HepG2 (cell line): Measurements from ENCODE around the gene ZNF385B. TPM values are rescaled to one million over a fixed set of nuclear protein-coding genes. Genes with fewer than 3 reads are reported as not detected.

Source experiments
- ATAC-seq: fragments of 200-7000 bp; cut with Tn5 transposase; 3 replicates; pipeline ENCODE4 v1.9.1; 2020; ENCODE audit warnings: mild to moderate bottlenecking, moderate library complexity
- BruUV-seq: library from RNA; stranded (reverse); fragments of 400-500 nt; replicated peaks from 2 replicates; lab custom pipeline; 2021; lab: Mats Ljungman, UMichigan
- CTCF ChIA-PET: fragments of 300-600 bp; formaldehyde crosslinking; extraction: SDS; loops from one replicate; lab custom pipeline; 2021; ENCODE audit warnings: low total read pairs, inconsistent platforms, low intra/inter-chr PET ratio; lab: Yijun Ruan, JAX
- POLR2A ChIA-PET: fragments of 350-600 bp; sonication (Branson Sonifier 250); formaldehyde crosslinking; loops from one replicate; lab custom pipeline; 2020; ENCODE audit warnings: antibody characterized with exemption, inconsistent platforms; lab: Yijun Ruan, JAX
- DNase-seq: peaks from one replicate; pipeline ENCODE4 v3.0.0-alpha.2; 2015; ENCODE audit warnings: low spot score
- FAIRE-seq: peaks from 3 replicates; lab custom pipeline; 2011; peaks lifted over from hg19 to GRCh38; lab: Jason Lieb, UNC
- H2AFZ ChIP-seq: one replicate; pipeline ENCODE4 v1.6.1; 2011; ENCODE audit warnings: low read length, inconsistent platforms
- H3K27ac ChIP-seq: fragments of 300-600 bp; 3 replicates; pipeline ENCODE4 v1.8.0; 2011; ENCODE audit warnings: mixed run types, mild to moderate bottlenecking, mixed read lengths, low read length, inconsistent platforms; ENCODE audit not compliant: insufficient read depth; ENCODE audit errors: extremely low read length
- H3K27me3 ChIP-seq, 2 experiments: fragments of 200-600 bp in 1 of 2; 2 replicates in 1 of 2; 3 replicates in 1 of 2; pipeline versions ENCODE4 v1.6.0 to v1.8.0; 2011; ENCODE audit warnings: low read length in 2 of 2, mild to moderate bottlenecking in 2 of 2, moderate library complexity in 2 of 2, inconsistent platforms in 1 of 2; ENCODE audit not compliant: insufficient read depth in 2 of 2, control insufficient read depth in 1 of 2
- H3K36me3 ChIP-seq, 2 experiments: fragments of 200-600 bp in 1 of 2; replicated peaks in 1 of 2; 2 replicates in 1 of 2; 3 replicates in 1 of 2; pipeline versions ENCODE4 v1.5.1 to v1.8.0; 2011; ENCODE audit warnings: low read length in 2 of 2, inconsistent platforms in 1 of 2; ENCODE audit not compliant: insufficient read depth in 2 of 2, control insufficient read depth in 1 of 2
- H3K4me1 ChIP-seq: 2 replicates; pipeline ENCODE4 v1.5.1; 2012; ENCODE audit warnings: low read length, inconsistent platforms; ENCODE audit not compliant: insufficient read depth
- H3K4me2 ChIP-seq: 2 replicates; pipeline ENCODE4 v1.6.0; 2011; ENCODE audit warnings: low read depth, low read length, inconsistent platforms
- H3K4me3 ChIP-seq, 3 experiments: fragments of 200-600 bp in 1 of 3; sonication (generic), shearing (Covaris generic) in 1 of 3; replicated peaks in 1 of 3; 2 replicates each; pipeline ENCODE4 v1.5.1; 2011 to 2016; ENCODE audit warnings: low read length in 3 of 3, inconsistent platforms in 2 of 3, low read depth in 2 of 3, mild to moderate bottlenecking in 2 of 3, control low read depth in 1 of 3, mixed read lengths in 1 of 3; ENCODE audit not compliant: insufficient read depth in 1 of 3
- H3K79me2 ChIP-seq: one replicate; pipeline ENCODE4 v1.6.1; 2011; ENCODE audit warnings: low read length, inconsistent platforms; ENCODE audit not compliant: insufficient read depth
- H3K9ac ChIP-seq: 2 replicates; pipeline ENCODE4 v1.6.0; 2011; ENCODE audit warnings: mild to moderate bottlenecking, low read depth, low read length, inconsistent platforms; ENCODE audit not compliant: insufficient read depth
- H3K9me3 ChIP-seq: 2 replicates; pipeline ENCODE4 v1.5.1; 2012; ENCODE audit warnings: mild to moderate bottlenecking, low read length
- H4K20me1 ChIP-seq: 2 replicates; pipeline ENCODE4 v1.6.0; 2011; ENCODE audit warnings: inconsistent platforms, mild to moderate bottlenecking, low read length, moderate library complexity; ENCODE audit not compliant: insufficient read depth
- BORCS8-MEF2B ChIP-seq: sonication (generic); formaldehyde crosslinking; IDR thresholded peaks from 2 replicates; pipeline ENCODE4 v1.8.0; 2022; ENCODE audit warnings: mild to moderate bottlenecking, missing genetic modification reagents
- FOXA3 ChIP-seq: IDR thresholded peaks from 2 replicates; pipeline ENCODE4 v1.6.1; 2016; ENCODE audit warnings: missing genetic modification reagents, missing compliant biosample characterization
- ISX ChIP-seq: sonication (generic); formaldehyde crosslinking; conservative IDR thresholded peaks from 2 replicates; pipeline ENCODE4 v1.5.0; 2020; ENCODE audit warnings: missing genetic modification reagents
- MXD3 ChIP-seq: IDR thresholded peaks from 2 replicates; pipeline ENCODE4 v1.6.1; 2016; ENCODE audit warnings: mild to moderate bottlenecking, missing biosample characterization, missing genetic modification reagents
- NR1H2 ChIP-seq: sonication (generic); formaldehyde crosslinking; IDR thresholded peaks from 2 replicates; pipeline ENCODE4 v1.8.1; 2022; ENCODE audit warnings: low read depth, missing genetic modification reagents, borderline replicate concordance
- RCOR2 ChIP-seq: IDR thresholded peaks from 2 replicates; pipeline ENCODE4 v1.6.1; 2016; ENCODE audit warnings: missing biosample characterization, missing genetic modification reagents
- SP1 ChIP-seq, 2 experiments: fragments of 450-650 bp in 1 of 2; sonication (generic) in 1 of 2; formaldehyde crosslinking in 1 of 2; IDR thresholded peaks; 2 replicates each; pipeline versions ENCODE4 v1.4.0 to v1.6.1; 2016 to 2020; ENCODE audit warnings: missing genetic modification reagents in 1 of 2
- SSRP1 ChIP-seq: IDR thresholded peaks from 2 replicates; pipeline ENCODE4 v1.6.1; 2016; ENCODE audit warnings: control low read depth
- TCF7 ChIP-seq: sonication (generic); IDR thresholded peaks from 2 replicates; pipeline ENCODE4 v1.6.1; 2016; ENCODE audit warnings: antibody characterized with exemption, low read depth
- TERF1 ChIP-seq: sonication (generic); formaldehyde crosslinking; IDR thresholded peaks from 2 replicates; pipeline ENCODE4 v1.8.0; 2022; ENCODE audit warnings: mild to moderate bottlenecking, missing genetic modification reagents, moderate library complexity
- ZFP36L2 ChIP-seq: sonication (generic); formaldehyde crosslinking; IDR thresholded peaks from 2 replicates; pipeline ENCODE4 v1.4.0; 2020; ENCODE audit warnings: missing genetic modification reagents
- ZFY ChIP-seq: sonication (generic); formaldehyde crosslinking; IDR thresholded peaks from 2 replicates; pipeline ENCODE4 v1.4.0; 2020; ENCODE audit warnings: missing genetic modification reagents
- ZNF343 ChIP-seq: sonication (generic); formaldehyde crosslinking; IDR thresholded peaks from 2 replicates; pipeline ENCODE4 v1.4.0; 2020; ENCODE audit warnings: mild to moderate bottlenecking, missing genetic modification reagents
- ZNF512B ChIP-seq: sonication (generic); formaldehyde crosslinking; IDR thresholded peaks from 2 replicates; pipeline ENCODE4 v1.5.1; 2020; ENCODE audit warnings: missing genetic modification reagents, mild to moderate bottlenecking, borderline replicate concordance
- ZNF841 ChIP-seq: sonication (generic); formaldehyde crosslinking; IDR thresholded peaks from 2 replicates; pipeline ENCODE4 v1.8.1; 2023; ENCODE audit warnings: missing genetic modification reagents, borderline replicate concordance
- ZSCAN29 ChIP-seq: sonication (generic); formaldehyde crosslinking; conservative IDR thresholded peaks from 2 replicates; pipeline ENCODE4 v1.4.0; 2020; ENCODE audit warnings: mild to moderate bottlenecking, missing genetic modification reagents
- in situ Hi-C: cut with HindIII; loops from 2 replicates; pipeline ENCODE4 v1.10.0; 2017; ENCODE audit warnings: low pct_unique_long_range_greater_than_20kb; ENCODE audit not compliant: extremely low pct_ligation_motif_present
- intact Hi-C: fragments of 100-400 bp; cut with micrococcal nuclease; formaldehyde crosslinking; loops from one replicate; pipeline ENCODE4 v1.10.0; 2022; ENCODE audit not compliant: unreplicated experiment
- polyA plus RNA-seq, 8 experiments: library from polyadenylated mRNA; depleted of rRNA in 3 of 8; stranded (reverse) in 7 of 8; unstranded in 1 of 8; fragments of >200 nt; fragmentation: Illumina TruSeq in 4 of 8; extraction: Trizol in 4 of 8; gene quantifications; 2 replicates each; pipeline versions ENCODE4 v1.2.1 to v1.2.3, GENCODE V29; 2011 to 2016; ENCODE audit warnings: low read depth in 4 of 8, missing spikeins in 1 of 8, mixed read lengths in 1 of 8; ENCODE audit not compliant: insufficient read depth in 1 of 8
- total RNA-seq, 5 experiments: library from RNA; depleted of rRNA; stranded (reverse); fragments of >200 nt; fragmentation: Illumina TruSeq; extraction: Trizol; gene quantifications; 2 replicates each; pipeline ENCODE4 v1.2.3, GENCODE V29; 2016; ENCODE audit warnings: low read depth in 1 of 5

Gene ZNF385B
- total and polyA plus RNA-seq, 2 of the 13 experiments (the other 11 are each of a cell fraction or from before 2014, with no cell fraction given), result 3.3 to 6.7 TPM

- Histone ChIP-seq H4K20me1 (no peaks in the 10 kb centered on the region), H3K36me3 (no peaks in the 10 kb centered on the region), H3K9me3 (no peaks in the 10 kb centered on the region), H3K27ac (no peak overlapping the region), H3K9ac (no peak overlapping the region), H3K4me3 (no peak overlapping the region), H2AFZ (no peak overlapping the region), H3K4me2 (no peak overlapping the region), H3K79me2 (no peaks in the 10 kb centered on the region), H3K4me1 (no peaks in the 10 kb centered on the region), H3K27me3 (no peaks in the 10 kb centered on the region)
- ATAC-seq, result no peak
- no peak for FAIRE-seq
- CTCF ChIA-PET, result no interaction called here
- DNase-seq, result no peak
- POLR2A ChIA-PET, result no interaction called here
- intact Hi-C loops (no loop called here), in situ Hi-C loops (no loop called here)
- no TSS peak for BruUV-seq
- TF ChIP-seq ZNF512B (CRISPR knock-in tag), result no peak
- TF ChIP-seq TERF1 (CRISPR knock-in tag), result no peak
- TF ChIP-seq ZNF841, result no peak
- no peak for TF ChIP-seq MXD3 (CRISPR knock-in tag)
- TF ChIP-seq SP1 (IDR thresholded peaks at IDR 0.05), result no peak
- TF ChIP-seq SP1 (CRISPR knock-in tag; IDR thresholded peaks at IDR 0.05), result no peak
- TF ChIP-seq ZNF343 (CRISPR knock-in tag), result no peak
- TF ChIP-seq SSRP1 (CRISPR knock-in tag), result no peak
- TF ChIP-seq RCOR2 (CRISPR knock-in tag), result no peak
- TF ChIP-seq FOXA3 (CRISPR knock-in tag), result no peak
- no peak for TF ChIP-seq NR1H2 (CRISPR knock-in tag)
- TF ChIP-seq TCF7, result no peak
- TF ChIP-seq BORCS8-MEF2B (CRISPR knock-in tag), result no peak
- TF ChIP-seq ZFP36L2 (CRISPR knock-in tag), result no peak
- TF ChIP-seq ZSCAN29, result no peak
- no peak for TF ChIP-seq ZFY
- no peak for TF ChIP-seq ISX (CRISPR knock-in tag)
Observed at GRCh38 chr2:179793902-179794301, 67.5 kb downstream of the ZNF385B start.
